ENCODE results near the gene TLN1. TPM values are rescaled to one million over a fixed set of nuclear protein-coding genes. Genes with fewer than 3 reads are reported as not detected.
A peak's percentile ranks its signal among the peaks of the same experiment; 100 is the strongest.

Gene TLN1
- polyA plus RNA-seq, 4 donors, result 82.1 to 103 (median 88.5) TPM

DNA sequence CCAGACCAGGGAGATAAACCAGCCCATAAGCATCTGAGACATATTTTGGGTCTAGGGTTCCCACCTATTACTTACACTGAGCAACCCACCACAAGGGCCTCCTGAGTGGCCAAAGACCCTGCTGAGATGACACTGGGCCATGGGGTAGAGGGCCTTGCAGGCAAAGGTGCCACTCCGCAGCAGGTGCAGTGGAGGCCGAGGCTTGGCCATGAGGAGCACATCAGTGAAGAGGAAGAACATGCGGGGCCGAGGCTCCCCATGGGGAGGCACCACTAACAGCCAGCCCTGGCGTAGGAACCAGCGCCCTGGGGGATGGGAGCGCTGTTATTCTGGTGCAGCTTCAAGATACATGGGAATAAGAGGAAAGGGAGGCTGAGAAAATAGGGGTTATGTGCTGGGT is 69.6 kb downstream of the TLN1 start:
- Histone ChIP-seq H3K27ac (ENCODE audit: low read depth in 1 of 3, low read length in 2 of 3) (no peak overlapping the region), H3K36me3 (ENCODE audit: control insufficient read depth in 3 of 3, insufficient read depth in 2 of 3, low read depth in 1 of 3, low read length in 3 of 3) (peaks cover 0 to 23% (median 0%) of the 10 kb centered on the region in 3 donors), H3K4me1 (ENCODE audit: control insufficient read depth in 3 of 3, insufficient read depth in 2 of 3, low read depth in 1 of 3, low read length in 2 of 3) (peaks cover 0 to 30% (median 4%) of the 10 kb centered on the region in 3 donors), H3K4me3 (ENCODE audit: low read depth in 1 of 3, low read length in 3 of 3) (no peak overlapping the region), H3K9me3 (ENCODE audit: control insufficient read depth in 2 of 2, insufficient read depth in 1 of 2, low read depth in 1 of 2, low read length in 1 of 2) (no peaks in the 10 kb centered on the region), H3K27me3 (ENCODE audit: control insufficient read depth in 3 of 3, insufficient read depth in 3 of 3, low read length in 3 of 3) (no peaks in the 10 kb centered on the region)
- FAIRE-seq, result no peak
- 84 to 92% (median 87%) methylated on average over 7 of the region's 7 CpGs for WGBS, 3 donors
- DNase-seq, result no peak

DNA sequence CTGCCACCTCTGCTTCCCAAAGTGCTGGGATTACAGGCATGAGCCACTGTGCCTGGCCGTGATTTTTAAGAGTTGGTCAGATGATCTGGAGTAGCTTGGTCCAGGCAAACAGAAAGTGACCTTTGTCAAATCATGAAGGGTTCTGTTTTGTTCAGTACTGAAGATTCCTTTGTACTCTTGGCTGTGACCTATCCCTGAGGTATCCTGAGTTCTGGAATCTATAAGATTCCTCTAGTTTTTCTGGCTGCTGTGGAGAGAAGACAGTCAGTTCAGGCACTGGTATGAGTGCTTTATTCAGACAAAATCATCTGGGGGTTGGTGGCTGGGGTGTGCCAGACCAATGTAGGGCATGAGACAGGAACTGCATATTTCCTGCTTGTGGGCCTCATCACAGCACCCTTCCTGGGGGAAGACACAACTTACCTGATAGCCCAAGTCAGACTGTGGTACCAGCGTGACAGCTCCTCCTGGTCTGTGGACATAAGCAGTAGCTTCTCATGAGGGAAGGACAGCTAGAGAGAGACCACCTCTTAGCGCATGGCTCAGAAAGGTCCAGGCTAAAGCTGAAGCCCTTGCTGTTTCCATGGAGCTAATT is 70.1 kb downstream of the TLN1 start:
- Histone ChIP-seq H3K36me3 (ENCODE audit: control insufficient read depth in 3 of 3, insufficient read depth in 2 of 3, low read depth in 1 of 3, low read length in 3 of 3) (peaks cover 0 to 23% (median 0%) of the 10 kb centered on the region in 3 donors), H3K9me3 (ENCODE audit: control insufficient read depth in 2 of 2, insufficient read depth in 1 of 2, low read depth in 1 of 2, low read length in 1 of 2) (no peaks in the 10 kb centered on the region), H3K27me3 (ENCODE audit: control insufficient read depth in 3 of 3, insufficient read depth in 3 of 3, low read length in 3 of 3) (no peaks in the 10 kb centered on the region), H3K27ac (ENCODE audit: low read depth in 1 of 3, low read length in 2 of 3) (peak overlapping the region in 2 of 3 donors; percentile 57 to 62), H3K4me1 (ENCODE audit: control insufficient read depth in 3 of 3, insufficient read depth in 2 of 3, low read depth in 1 of 3, low read length in 2 of 3) (peaks cover 0 to 35% (median 4%) of the 10 kb centered on the region in 3 donors), H3K4me3 (ENCODE audit: low read depth in 1 of 3, low read length in 3 of 3) (no peak overlapping the region)
- FAIRE-seq, result no peak
- 58 to 67% (median 65%) methylated on average over 3 of the region's 3 CpGs for WGBS, 3 donors
- DNase-seq, result no peak

- FAIRE-seq (no peak), DNase-seq (peak; percentile 58 to 77)
- Histone ChIP-seq H3K27me3 (ENCODE audit: control insufficient read depth in 3 of 3, insufficient read depth in 3 of 3, low read length in 3 of 3) (no peaks in the 10 kb centered on the region), H3K4me3 (ENCODE audit: low read depth in 1 of 3, low read length in 3 of 3) (no peak overlapping the region), H3K27ac (ENCODE audit: low read depth in 1 of 3, low read length in 2 of 3) (peak overlapping the region; percentile 45 to 62 (median 57)), H3K9me3 (ENCODE audit: control insufficient read depth in 2 of 2, insufficient read depth in 1 of 2, low read depth in 1 of 2, low read length in 1 of 2) (no peaks in the 10 kb centered on the region), H3K36me3 (ENCODE audit: control insufficient read depth in 3 of 3, insufficient read depth in 2 of 3, low read depth in 1 of 3, low read length in 3 of 3) (peaks cover 0 to 23% (median 0%) of the 10 kb centered on the region in 3 donors), H3K4me1 (ENCODE audit: control insufficient read depth in 3 of 3, insufficient read depth in 2 of 3, low read depth in 1 of 3, low read length in 2 of 3) (peaks cover 0 to 39% (median 4%) of the 10 kb centered on the region in 3 donors)
- 19 to 34% (median 26%) methylated on average over 9 of the region's 9 CpGs for WGBS, 3 donors
Observed at GRCh38 chr9:35660966-35661415, 71.0 kb downstream of the TLN1 start.

DNA sequence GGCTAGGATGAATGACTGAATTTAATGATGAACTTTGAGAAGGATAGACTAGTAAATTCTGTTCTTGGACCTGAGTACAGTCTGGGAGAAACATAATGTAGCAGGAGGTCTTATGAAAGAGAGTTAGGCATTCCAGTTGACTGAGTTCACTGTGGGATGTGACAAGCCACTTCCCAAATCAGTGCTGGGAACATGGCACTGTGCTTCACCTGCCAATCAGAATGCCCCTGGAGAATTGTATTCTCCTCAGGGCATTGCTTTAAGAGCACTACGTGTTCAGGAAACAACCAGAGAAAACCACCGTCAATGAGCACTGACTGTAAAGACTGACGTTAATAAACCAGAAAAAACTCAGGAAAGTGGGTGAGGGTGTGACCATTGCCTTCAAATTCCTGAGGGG is 72.7 kb downstream of the TLN1 start:
- Histone ChIP-seq H3K27me3 (ENCODE audit: control insufficient read depth in 3 of 3, insufficient read depth in 3 of 3, low read length in 3 of 3) (no peaks in the 10 kb centered on the region), H3K36me3 (ENCODE audit: control insufficient read depth in 3 of 3, insufficient read depth in 2 of 3, low read depth in 1 of 3, low read length in 3 of 3) (peaks cover 0 to 23% (median 0%) of the 10 kb centered on the region in 3 donors), H3K4me3 (ENCODE audit: low read depth in 1 of 3, low read length in 3 of 3) (peak overlapping the region in 2 of 3 donors; percentile 88 to 89), H3K27ac (ENCODE audit: low read depth in 1 of 3, low read length in 2 of 3) (peak overlapping the region in 2 of 3 donors; percentile 65 to 90), H3K9me3 (ENCODE audit: control insufficient read depth in 2 of 2, insufficient read depth in 1 of 2, low read depth in 1 of 2, low read length in 1 of 2) (no peaks in the 10 kb centered on the region), H3K4me1 (ENCODE audit: control insufficient read depth in 3 of 3, insufficient read depth in 2 of 3, low read depth in 1 of 3, low read length in 2 of 3) (peaks cover 0 to 33% (median 4%) of the 10 kb centered on the region in 3 donors)
- DNase-seq, result no peak
- 42 to 58% (median 47%) methylated on average over 3 of the region's 3 CpGs for WGBS, 3 donors
- FAIRE-seq, result no peak

GRCh38 chr9:35658968-35659220 is 73.1 kb downstream of the TLN1 start:
- whole genome bisulfite sequencing, 3 donors, result 0 to 5% (median 1%) methylated on average over 2 of the region's 2 CpGs
- H3K4me3 ChIP-seq (ENCODE audit: low read depth in 1 of 3, low read length in 3 of 3), result peak overlapping the region; percentile 66 to 89 (median 88)
- no peaks in the 10 kb centered on the region for H3K9me3 ChIP-seq (ENCODE audit: control insufficient read depth in 2 of 2, insufficient read depth in 1 of 2, low read depth in 1 of 2, low read length in 1 of 2)
- peaks cover 0 to 23% (median 0%) of the 10 kb centered on the region in 3 donors for H3K36me3 ChIP-seq (ENCODE audit: control insufficient read depth in 3 of 3, insufficient read depth in 2 of 3, low read depth in 1 of 3, low read length in 3 of 3)
- DNase-seq (no peak), FAIRE-seq (no peak)
- H3K4me1 ChIP-seq (ENCODE audit: control insufficient read depth in 3 of 3, insufficient read depth in 2 of 3, low read depth in 1 of 3, low read length in 2 of 3), result peaks cover 0 to 29% (median 4%) of the 10 kb centered on the region in 3 donors
- H3K27me3 ChIP-seq (ENCODE audit: control insufficient read depth in 3 of 3, insufficient read depth in 3 of 3, low read length in 3 of 3), result no peaks in the 10 kb centered on the region
- peak overlapping the region; percentile 90 to 98 (median 90) for H3K27ac ChIP-seq (ENCODE audit: low read depth in 1 of 3, low read length in 2 of 3)

DNA sequence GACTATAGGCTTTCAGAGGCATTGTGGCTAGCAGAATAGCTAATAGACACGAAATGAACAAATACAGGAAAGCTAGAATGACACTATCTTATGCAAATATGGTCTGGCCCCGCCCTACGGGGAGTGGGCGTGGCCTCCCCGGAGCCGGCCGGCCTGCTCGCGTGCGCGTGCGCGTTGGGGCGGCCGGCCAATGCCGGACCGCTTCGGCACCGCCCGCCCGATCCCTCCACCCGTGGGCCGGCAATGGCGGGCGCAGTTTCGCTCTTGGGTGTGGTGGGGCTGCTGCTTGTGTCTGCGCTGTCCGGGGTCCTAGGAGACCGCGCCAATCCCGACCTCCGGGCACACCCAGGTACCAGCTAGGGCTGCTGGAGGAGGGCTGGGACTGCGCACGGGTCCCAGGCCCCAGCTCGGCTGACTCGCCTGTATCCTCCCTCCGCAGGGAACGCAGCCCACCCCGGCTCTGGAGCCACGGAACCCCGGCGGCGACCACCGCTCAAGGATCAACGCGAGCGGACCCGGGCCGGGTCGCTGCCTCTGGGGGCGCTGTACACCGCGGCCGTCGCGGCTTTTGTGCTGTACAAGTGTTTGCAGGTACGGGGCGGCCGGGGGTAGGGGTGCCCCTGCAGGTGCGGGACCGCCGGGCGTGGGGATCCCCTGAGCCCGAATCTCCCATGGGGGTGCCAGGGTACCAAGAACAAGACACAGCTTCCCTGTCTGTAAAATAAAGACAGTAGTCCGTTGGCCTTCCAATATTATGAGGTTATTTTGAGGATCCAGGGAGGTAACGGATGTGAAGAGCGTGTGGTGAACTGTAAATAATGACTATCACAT is 73.6 kb downstream of the TLN1 start, which contains the start of gene CCDC107:
TSS of gene CCDC107 (plus strand) at position 156 of the 831 bp plus-strand sequence. CDS start at position 244, 88 bp downstream.
- FAIRE-seq (no peak), DNase-seq (peak; percentile 83 to 92)
- 0% methylated on average over 67 of the region's 67 CpGs for WGBS, 3 donors
- Histone ChIP-seq H3K36me3 (ENCODE audit: control insufficient read depth in 3 of 3, insufficient read depth in 2 of 3, low read depth in 1 of 3, low read length in 3 of 3) (peaks cover 0 to 23% (median 0%) of the 10 kb centered on the region in 3 donors), H3K4me1 (ENCODE audit: control insufficient read depth in 3 of 3, insufficient read depth in 2 of 3, low read depth in 1 of 3, low read length in 2 of 3) (peaks cover 0 to 29% (median 4%) of the 10 kb centered on the region in 3 donors), H3K27me3 (ENCODE audit: control insufficient read depth in 3 of 3, insufficient read depth in 3 of 3, low read length in 3 of 3) (no peaks in the 10 kb centered on the region), H3K4me3 (ENCODE audit: low read depth in 1 of 3, low read length in 3 of 3) (peak within 1 kb of the TSS; percentile 66 to 89 (median 88)), H3K27ac (ENCODE audit: low read depth in 1 of 3, low read length in 2 of 3) (peak within 1 kb of the TSS; percentile 90 to 98 (median 90)), H3K9me3 (ENCODE audit: control insufficient read depth in 2 of 2, insufficient read depth in 1 of 2, low read depth in 1 of 2, low read length in 1 of 2) (no peaks in the 10 kb centered on the region)

- no peaks in the 10 kb centered on the region for H3K9me3 ChIP-seq (ENCODE audit: control insufficient read depth in 2 of 2, insufficient read depth in 1 of 2, low read depth in 1 of 2, low read length in 1 of 2)
- DNase-seq (peak; percentile 99), FAIRE-seq (no peak)
- WGBS, 3 donors, result 0 to 1% (median 0%) methylated on average over 42 of the region's 42 CpGs
- H3K4me1 ChIP-seq (ENCODE audit: control insufficient read depth in 3 of 3, insufficient read depth in 2 of 3, low read depth in 1 of 3, low read length in 2 of 3), result peaks cover 0 to 29% (median 4%) of the 10 kb centered on the region in 3 donors
- peaks cover 0 to 23% (median 0%) of the 10 kb centered on the region in 3 donors for H3K36me3 ChIP-seq (ENCODE audit: control insufficient read depth in 3 of 3, insufficient read depth in 2 of 3, low read depth in 1 of 3, low read length in 3 of 3)
- H3K4me3 ChIP-seq (ENCODE audit: low read depth in 1 of 3, low read length in 3 of 3), result peak within 1 kb of the TSS; percentile 66 to 89 (median 88)
- peak within 1 kb of the TSS; percentile 90 to 98 (median 90) for H3K27ac ChIP-seq (ENCODE audit: low read depth in 1 of 3, low read length in 2 of 3)
- no peaks in the 10 kb centered on the region for H3K27me3 ChIP-seq (ENCODE audit: control insufficient read depth in 3 of 3, insufficient read depth in 3 of 3, low read length in 3 of 3)
Observed at GRCh38 chr9:35657546-35658136, 74.4 kb downstream of the TLN1 start, which contains the start of gene RMRP. TSS of gene RMRP (minus strand) at chr9:35658019.
